ENCODE data around the gene ZNF460.
"Not testable (repeated sequence)": the region's sequence is repeated elsewhere in the genome, so short reads cannot be mapped to it uniquely, and the experiment has no call there.

ZNF460 gene

DNA sequence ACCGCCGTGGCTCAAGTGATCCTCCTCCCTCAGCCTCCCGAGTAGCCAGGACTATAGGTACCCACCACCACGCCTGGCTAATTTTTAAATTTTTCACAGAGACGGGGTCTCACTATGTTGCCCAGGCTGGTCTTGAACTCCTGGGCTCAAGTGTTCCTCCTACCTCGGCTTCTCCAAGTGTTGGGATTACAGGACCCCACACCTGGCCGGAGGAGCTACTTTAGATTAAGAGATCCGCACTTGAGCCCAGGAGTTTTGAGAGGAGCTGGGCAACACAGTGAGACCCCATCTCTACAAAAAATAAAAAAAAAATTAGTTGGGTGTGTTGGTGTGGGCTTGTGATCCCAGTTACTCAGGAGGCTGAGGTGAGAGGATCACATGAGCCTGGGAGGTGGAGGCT, 9.0 kb upstream of the ZNF460 start:
- Histone ChIP-seq H3K4me1 (ENCODE audit: low read length) (no peaks in the 10 kb centered on the region), H3K4me3 (ENCODE audit: low read length) (no peak overlapping the region), H2AFZ (ENCODE audit: low read length) (no peak overlapping the region), H3K79me2 (ENCODE audit: low read length) (no peaks in the 10 kb centered on the region), H3K27me3 (replicated peaks; ENCODE audit: insufficient read depth, low read length) (no peaks in the 10 kb centered on the region), H3K27ac (ENCODE audit: low read length) (no peak overlapping the region), H3K9ac (ENCODE audit: low read length) (no peak overlapping the region), H3K9me3 (replicated peaks; ENCODE audit: insufficient read depth, low read length) (no peaks in the 10 kb centered on the region), H3K36me3 (replicated peaks; ENCODE audit: insufficient read depth, low read length) (no peaks in the 10 kb centered on the region), H3K4me2 (ENCODE audit: low read depth, low read length) (no peak overlapping the region), H3F3A (ENCODE audit: insufficient read depth, low read length) (no peaks in the 10 kb centered on the region), H4K20me1 (ENCODE audit: insufficient read depth, low read length) (no peaks in the 10 kb centered on the region), H3K9me2 (replicated peaks; ENCODE audit: insufficient read depth, low read length) (no peaks in the 10 kb centered on the region)
- no peak for DNase-seq
- no peak for TF ChIP-seq CTCF (IDR thresholded peaks at IDR 0.05; ENCODE audit: low read length)
- TF ChIP-seq EZH2phosphoT487 (IDR thresholded peaks at IDR 0.05; ENCODE audit: low read length) = no peak
- TF ChIP-seq EZH2 (optimal IDR thresholded peaks at IDR 0.05; ENCODE audit: low read depth, low read length) = no peak

GRCh38 chr19:57273014-57273413, 7.3 kb upstream of the ZNF460 start:
- no peaks in the 10 kb centered on the region for H3K4me1 ChIP-seq (ENCODE audit: low read length)
- TF ChIP-seq EZH2phosphoT487 (IDR thresholded peaks at IDR 0.05; ENCODE audit: low read length) (no peak), CTCF (IDR thresholded peaks at IDR 0.05; ENCODE audit: low read length) (no peak), EZH2 (optimal IDR thresholded peaks at IDR 0.05; ENCODE audit: low read depth, low read length) (no peak)
- H3K79me2 ChIP-seq (ENCODE audit: low read length) = no peaks in the 10 kb centered on the region
- no peak overlapping the region for H3K4me3 ChIP-seq (ENCODE audit: low read length)
- no peak for DNase-seq
- no peak overlapping the region for H2AFZ ChIP-seq (ENCODE audit: low read length)
- no peaks in the 10 kb centered on the region for H3K9me2 ChIP-seq (replicated peaks; ENCODE audit: insufficient read depth, low read length)
- no peaks in the 10 kb centered on the region for H3K27me3 ChIP-seq (replicated peaks; ENCODE audit: insufficient read depth, low read length)
- H3K27ac ChIP-seq (ENCODE audit: low read length) = no peak overlapping the region
- H3K9ac ChIP-seq (ENCODE audit: low read length) = no peak overlapping the region
- no peak overlapping the region for H3K4me2 ChIP-seq (ENCODE audit: low read depth, low read length)
- no peaks in the 10 kb centered on the region for H4K20me1 ChIP-seq (ENCODE audit: insufficient read depth, low read length)
- H3F3A ChIP-seq (ENCODE audit: insufficient read depth, low read length) = no peaks in the 10 kb centered on the region
- H3K36me3 ChIP-seq (replicated peaks; ENCODE audit: insufficient read depth, low read length) = no peaks in the 10 kb centered on the region
- H3K9me3 ChIP-seq (replicated peaks; ENCODE audit: insufficient read depth, low read length) = no peaks in the 10 kb centered on the region

- TF ChIP-seq EZH2 (optimal IDR thresholded peaks at IDR 0.05; ENCODE audit: low read depth, low read length) (no peak), EZH2phosphoT487 (IDR thresholded peaks at IDR 0.05; ENCODE audit: low read length) (no peak), CTCF (IDR thresholded peaks at IDR 0.05; ENCODE audit: low read length) (no peak)
- peaks cover 12% of the 10 kb centered on the region for H3K79me2 ChIP-seq (ENCODE audit: low read length)
- peaks cover 16% of the 10 kb centered on the region for H3F3A ChIP-seq (ENCODE audit: insufficient read depth, low read length)
- H3K9ac ChIP-seq (ENCODE audit: low read length) = no peak overlapping the region
- H3K9me3 ChIP-seq (replicated peaks; ENCODE audit: insufficient read depth, low read length) = no peaks in the 10 kb centered on the region
- no peak overlapping the region for H2AFZ ChIP-seq (ENCODE audit: low read length)
- no peaks in the 10 kb centered on the region for H4K20me1 ChIP-seq (ENCODE audit: insufficient read depth, low read length)
- H3K27me3 ChIP-seq (replicated peaks; ENCODE audit: insufficient read depth, low read length) = no peaks in the 10 kb centered on the region
- no peak overlapping the region for H3K27ac ChIP-seq (ENCODE audit: low read length)
- no peaks in the 10 kb centered on the region for H3K9me2 ChIP-seq (replicated peaks; ENCODE audit: insufficient read depth, low read length)
- H3K4me1 ChIP-seq (ENCODE audit: low read length) = 0 out of 2 replicates have a peak, but pooled peaks cover 5% of the 10 kb centered on the region
- H3K36me3 ChIP-seq (replicated peaks; ENCODE audit: insufficient read depth, low read length) = no peaks in the 10 kb centered on the region
- no peak for DNase-seq
- H3K4me3 ChIP-seq (ENCODE audit: low read length) = no peak overlapping the region
- no peak overlapping the region for H3K4me2 ChIP-seq (ENCODE audit: low read depth, low read length)
Measured at GRCh38 chr19:57276430-57276829, 3.9 kb upstream of the ZNF460 start.

GRCh38 chr19:57278481-57278880, 1.8 kb upstream of the ZNF460 start:
- H3K27ac ChIP-seq (ENCODE audit: low read length); H3K4me3 ChIP-seq (ENCODE audit: low read length); H3K9ac ChIP-seq (ENCODE audit: low read length); H3K27me3 ChIP-seq (replicated peaks; ENCODE audit: insufficient read depth, low read length); H2AFZ ChIP-seq (ENCODE audit: low read length); H4K20me1 ChIP-seq (ENCODE audit: insufficient read depth, low read length); H3K4me2 ChIP-seq (ENCODE audit: low read depth, low read length); H3K9me2 ChIP-seq (replicated peaks; ENCODE audit: insufficient read depth, low read length); DNase-seq; H3K36me3 ChIP-seq (replicated peaks; ENCODE audit: insufficient read depth, low read length); H3K9me3 ChIP-seq (replicated peaks; ENCODE audit: insufficient read depth, low read length): not testable (repeated sequence)
- H3K4me1 ChIP-seq (ENCODE audit: low read length) = peaks cover 18% of the 10 kb centered on the region
- peaks cover 29% of the 10 kb centered on the region for H3K79me2 ChIP-seq (ENCODE audit: low read length)
- H3F3A ChIP-seq (ENCODE audit: insufficient read depth, low read length) = peaks cover 34% of the 10 kb centered on the region
